Measurements from ENCODE around the gene ARHGAP28. TPM values are rescaled to one million over a fixed set of nuclear protein-coding genes. Genes with fewer than 3 reads are reported as not detected.

The ARHGAP28 gene
- total RNA-seq, 2 experiments from 2014 or later, result not detected

DNA sequence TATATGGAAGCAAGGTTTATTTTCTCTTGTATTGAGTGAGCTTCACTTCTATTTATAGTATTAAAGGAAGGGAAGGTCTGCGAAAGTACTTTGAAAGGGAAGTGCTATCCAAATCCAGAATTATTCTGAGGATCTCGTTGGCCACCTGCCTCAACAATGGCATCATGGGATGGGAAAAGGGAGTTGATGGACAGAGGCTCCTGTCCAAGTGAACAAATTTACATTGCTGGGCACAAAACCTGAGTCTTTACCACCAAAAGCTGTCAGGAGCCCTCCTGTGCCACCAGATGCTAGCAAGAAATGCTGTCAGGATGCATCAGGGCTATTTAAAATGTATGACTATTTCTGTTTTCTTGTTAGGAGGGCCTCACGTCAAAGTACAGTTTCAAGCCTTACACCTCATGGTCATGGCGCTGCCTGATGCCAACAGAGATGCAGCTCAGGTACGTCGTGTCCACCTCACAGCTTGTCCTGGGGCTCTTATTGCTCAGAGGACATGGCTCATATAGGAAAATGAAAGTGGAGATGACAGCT is 157.3 kb downstream of the ARHGAP28 start:
- CTCF ChIA-PET, result interaction anchor here (0.7 to 1.1 kb wide), 2 partner anchors 23 to 344 kb away, joined by 3 to 4 read pairs; no protein-coding TSS in a partner anchor
- no peak overlapping the region for H3K27ac Mint-ChIP-seq
- intact Hi-C loops (cut with micrococcal nuclease), result no loop called here
- H3K9me3 Mint-ChIP-seq, result no peaks in the 10 kb centered on the region
- no peaks in the 10 kb centered on the region for H3K4me1 Mint-ChIP-seq (ENCODE audit: low read depth)
- no peak for DNase-seq
- H3K27me3 Mint-ChIP-seq, result no peaks in the 10 kb centered on the region
- POLR2A ChIA-PET, result no interaction called here
- no peak overlapping the region for H3K4me3 Mint-ChIP-seq
- H3K36me3 Mint-ChIP-seq, result no peaks in the 10 kb centered on the region

DNA sequence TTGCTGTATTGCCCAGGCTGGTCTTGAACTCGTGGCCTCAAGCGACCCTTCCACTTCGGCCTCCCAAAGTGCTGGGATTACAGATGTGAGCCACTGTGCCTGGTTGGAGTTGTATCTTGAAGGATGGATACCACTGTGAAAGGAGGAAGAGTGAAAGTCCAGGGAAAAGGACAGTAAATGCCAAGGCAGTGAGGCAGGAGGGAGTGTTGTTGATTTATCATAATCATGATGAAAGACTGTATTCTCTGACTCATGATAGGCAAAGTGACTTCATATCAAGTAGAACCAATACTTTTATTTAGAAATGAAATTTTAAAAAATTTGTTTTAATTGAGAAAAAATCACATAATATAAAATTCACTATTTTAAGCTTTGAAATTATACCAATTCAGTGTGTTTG is 162.3 kb downstream of the ARHGAP28 start:
- intact Hi-C loops (cut with micrococcal nuclease), result no loop called here
- no peak overlapping the region for H3K4me3 Mint-ChIP-seq
- ChIA-PET POLR2A (no interaction called here), CTCF (no interaction called here)
- H3K27me3 Mint-ChIP-seq, result no peaks in the 10 kb centered on the region
- no peaks in the 10 kb centered on the region for H3K36me3 Mint-ChIP-seq
- no peaks in the 10 kb centered on the region for H3K4me1 Mint-ChIP-seq (ENCODE audit: low read depth)
- DNase-seq, result no peak
- no peak overlapping the region for H3K27ac Mint-ChIP-seq
- peaks cover 2% of the 10 kb centered on the region for H3K9me3 Mint-ChIP-seq

DNA sequence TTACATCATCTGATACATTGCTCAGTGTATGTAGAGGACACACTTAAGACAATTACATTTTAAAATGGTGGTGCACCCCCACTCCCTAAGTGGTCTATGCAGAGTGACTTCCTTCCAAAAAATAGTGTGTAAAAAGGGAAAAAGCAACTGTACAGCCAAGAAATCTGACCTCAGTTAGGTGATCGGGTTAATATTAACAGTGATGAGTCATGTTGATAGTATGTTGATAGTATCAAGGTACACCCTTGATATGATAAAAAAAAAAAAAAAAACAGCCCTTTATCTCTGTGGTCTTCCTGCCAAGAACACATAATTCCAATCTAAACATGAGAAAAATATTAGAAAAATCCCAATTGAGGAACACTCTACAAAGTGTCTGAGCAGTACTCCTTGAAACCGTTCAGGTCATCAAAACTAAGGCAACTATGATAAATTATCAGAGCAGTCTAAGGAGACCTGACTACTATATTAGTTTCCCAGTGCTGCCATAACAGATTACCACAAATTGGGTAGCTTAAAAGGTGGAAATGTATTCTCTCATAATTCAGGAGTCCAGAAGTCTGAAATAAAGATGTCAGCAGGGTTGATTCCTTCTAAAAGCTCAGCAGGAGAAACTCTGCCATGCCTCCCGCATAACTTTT is 171.9 kb downstream of the ARHGAP28 start:
- intact Hi-C loops (cut with micrococcal nuclease), result no loop called here
- Mint-ChIP-seq H3K4me3 (no peak overlapping the region), H3K27ac (no peak overlapping the region), H3K4me1 (ENCODE audit: low read depth) (no peaks in the 10 kb centered on the region), H3K9me3 (peaks cover 17% of the 10 kb centered on the region), H3K36me3 (peaks cover 3% of the 10 kb centered on the region), H3K27me3 (no peaks in the 10 kb centered on the region)
- ChIA-PET POLR2A (no interaction called here), CTCF (no interaction called here)
- no peak for DNase-seq

DNA sequence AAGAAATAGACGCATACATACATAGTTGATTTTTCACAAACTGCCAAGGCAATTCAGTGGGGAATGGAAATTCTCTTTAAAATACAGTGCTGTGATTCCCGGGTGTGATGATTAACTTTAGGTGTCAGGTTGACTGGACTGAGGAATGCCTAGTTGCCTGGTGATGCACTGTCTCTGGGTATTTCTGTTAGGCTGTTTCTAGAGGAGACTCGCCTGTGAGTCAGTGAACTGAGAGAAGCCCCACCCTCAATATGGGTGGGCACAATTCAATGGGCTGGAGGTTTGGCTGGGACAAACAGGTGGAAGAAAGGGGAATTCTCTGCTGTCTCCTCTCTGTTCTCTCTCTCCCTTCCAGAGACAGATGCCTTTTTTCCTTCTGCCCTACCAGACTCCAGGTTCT is 187.6 kb downstream of the ARHGAP28 start:
- intact Hi-C loops (cut with micrococcal nuclease), result no loop called here
- H3K4me1 Mint-ChIP-seq (ENCODE audit: low read depth), result no peaks in the 10 kb centered on the region

DNA sequence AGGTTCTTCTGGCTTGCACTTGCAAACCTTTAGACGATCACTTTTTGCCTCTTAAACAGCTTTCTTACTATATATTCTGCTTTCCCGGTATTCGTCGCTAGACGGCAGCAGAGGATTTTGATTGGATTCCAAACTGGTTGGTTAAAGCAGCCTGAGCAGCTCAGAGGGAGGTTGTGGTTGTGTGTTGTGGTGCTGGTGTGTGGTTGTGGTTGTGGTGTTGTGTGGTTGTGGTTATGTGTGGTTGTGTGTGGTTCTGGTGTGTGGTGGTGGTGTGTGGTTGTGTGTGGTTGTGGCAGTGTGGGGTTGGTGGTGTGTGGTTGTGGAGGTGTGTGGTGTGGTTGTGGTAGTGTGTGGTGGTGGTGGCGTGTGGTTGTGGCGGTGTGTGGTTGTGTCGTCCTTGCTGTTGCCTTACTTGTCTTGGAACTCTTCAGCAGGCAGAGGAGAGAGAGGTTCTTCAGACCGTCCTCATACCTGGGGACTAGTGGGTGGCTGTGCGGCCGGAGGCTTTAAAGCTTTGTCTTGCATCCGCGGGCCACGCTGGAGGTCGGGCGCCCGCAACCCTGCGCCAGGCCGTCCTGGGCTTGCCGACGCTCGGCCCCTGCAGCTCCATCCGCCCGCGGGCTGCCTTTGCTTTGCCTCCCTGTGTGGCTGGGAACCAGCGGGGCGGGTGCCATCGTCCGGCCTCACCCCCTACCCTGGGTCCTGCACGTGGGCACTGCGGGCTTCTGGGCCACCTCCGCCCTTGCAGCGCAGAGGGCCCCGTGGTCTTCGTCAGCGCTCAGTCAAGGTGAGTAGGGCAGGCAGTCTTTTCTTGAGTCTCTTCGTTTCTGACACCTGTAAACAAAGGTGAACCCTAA is 190.8 kb downstream of the ARHGAP28 start:
- Mint-ChIP-seq H3K4me1 (ENCODE audit: low read depth) (no peaks in the 10 kb centered on the region), H3K27me3 (no peaks in the 10 kb centered on the region), H3K27ac (no peak overlapping the region), H3K9me3 (peaks cover 8% of the 10 kb centered on the region), H3K36me3 (no peaks in the 10 kb centered on the region), H3K4me3 (peak overlapping the region; percentile 10)
- CTCF ChIA-PET, result interaction anchor here (0.7 to 1.1 kb wide), 2 partner anchors 16 to 57 kb away, joined by 3 to 4 read pairs; no protein-coding TSS in a partner anchor
- POLR2A ChIA-PET, result no interaction called here
- intact Hi-C loops (cut with micrococcal nuclease), result no loop called here
- peak; percentile 23 for DNase-seq

More for the DNA sequence above, 187.6 kb downstream of the ARHGAP28 start:
- Mint-ChIP-seq H3K9me3 (peaks cover 8% of the 10 kb centered on the region), H3K36me3 (no peaks in the 10 kb centered on the region), H3K4me3 (no peak overlapping the region), H3K27ac (no peak overlapping the region), H3K27me3 (no peaks in the 10 kb centered on the region)
- CTCF ChIA-PET, result no interaction called here
- POLR2A ChIA-PET, result no interaction called here
- DNase-seq, result no peak

DNA sequence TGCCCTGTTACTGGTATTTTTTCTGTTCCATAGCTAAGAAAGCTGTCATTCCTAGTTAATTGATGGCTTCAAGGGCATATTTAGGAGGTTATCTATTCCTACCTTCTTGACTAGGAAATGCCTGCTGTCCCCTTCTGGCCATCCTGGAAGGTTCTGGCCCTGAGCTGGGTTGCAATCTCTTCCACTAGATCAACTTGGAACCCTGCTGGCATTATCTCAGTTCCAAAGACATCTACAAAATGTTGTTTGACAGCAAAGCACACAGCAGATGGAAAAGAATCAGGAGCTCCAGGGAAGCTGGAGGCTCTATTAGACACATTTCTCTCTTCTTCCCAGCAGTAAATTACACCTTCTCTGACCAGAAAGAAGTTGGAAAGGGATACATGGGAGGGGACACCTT is 192.1 kb downstream of the ARHGAP28 start:
- peaks cover 8% of the 10 kb centered on the region for H3K9me3 Mint-ChIP-seq
- CTCF ChIA-PET, result no interaction called here
- POLR2A ChIA-PET, result no interaction called here

DNA sequence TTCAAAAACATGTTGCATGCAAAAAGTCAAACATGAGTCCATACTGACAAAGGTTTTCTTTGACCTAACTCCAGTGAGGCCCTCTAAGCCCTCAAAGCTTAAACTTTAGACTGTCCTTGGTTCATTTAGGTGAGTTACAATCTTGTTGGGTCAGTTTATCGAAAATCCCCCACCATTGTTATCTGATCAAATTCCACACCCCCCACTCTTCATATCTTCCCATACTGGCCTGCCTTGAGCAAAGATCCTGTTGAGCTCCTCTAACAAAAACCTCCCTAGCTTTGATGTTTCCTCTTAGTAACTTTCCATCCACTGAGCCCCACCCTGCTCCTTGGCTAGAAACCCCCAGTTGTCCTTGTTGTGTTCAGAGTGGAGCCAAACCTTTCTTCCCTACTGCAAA is 193.7 kb downstream of the ARHGAP28 start:
- Mint-ChIP-seq H3K27me3 (no peaks in the 10 kb centered on the region), H3K27ac (no peak overlapping the region), H3K9me3 (peaks cover 8% of the 10 kb centered on the region), H3K4me3 (no peak overlapping the region), H3K4me1 (ENCODE audit: low read depth) (no peaks in the 10 kb centered on the region), H3K36me3 (no peaks in the 10 kb centered on the region)
- CTCF ChIA-PET, result no interaction called here
- POLR2A ChIA-PET, result no interaction called here
- intact Hi-C loops (cut with micrococcal nuclease), result no loop called here
- DNase-seq, result no peak

More for the DNA sequence above, 192.1 kb downstream of the ARHGAP28 start:
- no peaks in the 10 kb centered on the region for H3K4me1 Mint-ChIP-seq (ENCODE audit: low read depth)
- H3K36me3 Mint-ChIP-seq, result no peaks in the 10 kb centered on the region
- no peak overlapping the region for H3K27ac Mint-ChIP-seq
- intact Hi-C loops (cut with micrococcal nuclease), result no loop called here
- H3K27me3 Mint-ChIP-seq, result no peaks in the 10 kb centered on the region
- no peak for DNase-seq
- no peak overlapping the region for H3K4me3 Mint-ChIP-seq

DNA sequence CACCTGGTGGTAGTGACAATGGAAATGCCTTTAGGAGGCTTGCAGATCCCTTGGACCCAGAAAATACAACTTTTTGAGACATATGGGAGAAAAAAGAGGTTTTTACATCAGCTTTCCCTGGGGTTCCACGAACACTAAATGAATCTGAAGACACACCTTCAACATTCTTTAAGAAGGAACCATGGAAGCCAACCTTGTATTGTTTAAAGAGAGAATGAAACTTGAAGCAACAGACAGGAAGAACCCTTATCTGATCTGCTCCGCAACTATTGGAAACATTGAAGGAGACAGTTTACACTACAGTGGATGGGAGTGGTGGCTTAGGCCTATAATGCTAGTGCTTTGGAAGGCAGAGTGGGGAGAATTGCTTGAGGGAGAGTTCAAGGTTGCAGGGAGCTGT is 197.6 kb downstream of the ARHGAP28 start:
- Mint-ChIP-seq H3K36me3 (no peaks in the 10 kb centered on the region), H3K27ac (no peak overlapping the region), H3K27me3 (no peaks in the 10 kb centered on the region), H3K4me3 (no peak overlapping the region), H3K9me3 (peaks cover 7% of the 10 kb centered on the region), H3K4me1 (ENCODE audit: low read depth) (no peaks in the 10 kb centered on the region)
- intact Hi-C loops (cut with micrococcal nuclease), result no loop called here
- no peak for DNase-seq
- ChIA-PET CTCF (no interaction called here), POLR2A (no interaction called here)

DNA sequence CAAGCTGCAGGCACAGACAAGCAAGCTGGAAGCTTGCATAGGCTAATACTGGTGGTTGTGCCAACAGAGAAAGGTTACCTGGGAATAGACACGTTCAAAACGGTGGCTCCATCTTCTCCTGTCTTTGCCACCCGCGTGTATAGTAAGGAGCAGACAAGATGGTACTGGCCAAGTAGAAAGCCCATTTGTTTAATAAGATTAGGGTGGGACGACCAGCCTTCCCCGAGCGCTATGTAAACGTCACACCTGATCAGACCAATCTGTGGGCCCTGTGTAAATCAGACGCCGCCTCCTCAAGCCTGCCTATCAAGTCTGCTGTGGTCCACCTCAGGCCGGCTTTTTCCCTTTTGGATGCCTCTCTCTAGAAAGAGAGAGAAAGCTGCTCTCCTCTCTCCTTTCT is 198.8 kb downstream of the ARHGAP28 start:
- Mint-ChIP-seq H3K4me1 (ENCODE audit: low read depth) (no peaks in the 10 kb centered on the region), H3K27me3 (no peaks in the 10 kb centered on the region), H3K27ac (no peak overlapping the region), H3K36me3 (no peaks in the 10 kb centered on the region), H3K4me3 (no peak overlapping the region), H3K9me3 (peaks cover 7% of the 10 kb centered on the region)
- POLR2A ChIA-PET, result no interaction called here
- CTCF ChIA-PET, result no interaction called here
- intact Hi-C loops (cut with micrococcal nuclease), result no loop called here
- DNase-seq, result no peak

DNA sequence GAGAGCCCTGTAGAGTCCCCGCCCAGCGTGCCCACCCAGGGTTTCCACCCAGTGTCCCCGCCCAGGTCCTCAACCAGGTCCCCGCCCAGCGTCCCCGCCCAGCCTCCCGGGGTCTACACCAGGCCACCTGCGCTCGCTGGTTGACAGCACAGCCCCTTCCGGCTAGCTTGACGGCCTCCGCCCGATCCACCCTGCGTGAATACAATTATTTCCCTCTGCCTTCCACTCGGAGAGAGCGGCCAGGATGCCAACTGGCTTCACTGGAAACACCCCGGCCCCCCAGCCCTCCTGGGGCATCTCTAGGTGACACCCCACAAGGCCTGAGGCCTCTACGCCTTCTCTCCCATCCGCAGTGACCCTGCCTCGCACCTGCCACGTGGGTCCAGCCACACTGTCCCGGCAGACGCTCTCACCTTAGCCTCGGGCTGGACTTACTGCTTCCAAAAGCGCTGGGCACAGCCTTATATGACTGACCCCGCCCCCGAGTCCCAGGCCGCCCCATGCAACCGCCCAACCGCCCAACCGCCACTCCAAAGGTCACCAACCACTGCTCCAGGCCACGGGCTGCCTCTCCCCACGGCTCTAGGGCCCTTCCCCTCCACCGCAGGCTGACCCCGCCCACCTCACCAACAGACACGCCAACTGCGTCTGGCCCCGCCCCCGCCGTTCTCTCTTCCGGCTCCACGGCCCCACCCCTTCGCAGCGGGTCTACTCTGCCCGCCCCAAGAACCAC is 200.0 kb downstream of the ARHGAP28 start:
- Mint-ChIP-seq H3K36me3 (no peaks in the 10 kb centered on the region), H3K4me1 (ENCODE audit: low read depth) (no peaks in the 10 kb centered on the region), H3K4me3 (no peak overlapping the region), H3K27me3 (no peaks in the 10 kb centered on the region), H3K9me3 (peaks cover 7% of the 10 kb centered on the region), H3K27ac (no peak overlapping the region)
- DNase-seq, result no peak
- intact Hi-C loops (cut with micrococcal nuclease), result no loop called here
- POLR2A ChIA-PET, result no interaction called here
- CTCF ChIA-PET, result no interaction called here

DNA sequence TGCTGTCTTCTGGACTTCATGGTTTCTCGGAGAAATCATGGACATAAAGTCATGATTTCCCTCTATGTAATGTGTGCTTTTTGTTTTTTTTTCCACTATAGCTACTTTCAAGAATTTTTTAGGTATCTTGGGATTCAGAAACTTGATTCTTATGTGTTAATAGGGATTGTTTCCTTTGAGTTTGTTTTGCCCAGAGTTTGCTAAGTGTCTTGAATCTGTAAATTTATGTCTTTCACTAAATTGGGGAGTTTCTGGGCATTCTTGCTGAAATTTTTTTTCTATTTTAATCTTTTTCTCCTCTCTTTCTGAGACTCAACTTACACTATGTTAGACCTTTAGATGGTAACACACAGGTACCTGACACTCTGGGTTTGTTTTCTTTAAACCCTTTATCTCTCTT is 205.3 kb downstream of the ARHGAP28 start:
- H3K4me3 Mint-ChIP-seq, result no peak overlapping the region
- intact Hi-C loops (cut with micrococcal nuclease), result no loop called here
- ChIA-PET POLR2A (no interaction called here), CTCF (no interaction called here)
- peaks cover 5% of the 10 kb centered on the region for H3K9me3 Mint-ChIP-seq
- H3K27me3 Mint-ChIP-seq, result peaks cover 2% of the 10 kb centered on the region
- no peak for DNase-seq
- no peaks in the 10 kb centered on the region for H3K36me3 Mint-ChIP-seq
- H3K27ac Mint-ChIP-seq, result no peak overlapping the region
- H3K4me1 Mint-ChIP-seq (ENCODE audit: low read depth), result no peaks in the 10 kb centered on the region

DNA sequence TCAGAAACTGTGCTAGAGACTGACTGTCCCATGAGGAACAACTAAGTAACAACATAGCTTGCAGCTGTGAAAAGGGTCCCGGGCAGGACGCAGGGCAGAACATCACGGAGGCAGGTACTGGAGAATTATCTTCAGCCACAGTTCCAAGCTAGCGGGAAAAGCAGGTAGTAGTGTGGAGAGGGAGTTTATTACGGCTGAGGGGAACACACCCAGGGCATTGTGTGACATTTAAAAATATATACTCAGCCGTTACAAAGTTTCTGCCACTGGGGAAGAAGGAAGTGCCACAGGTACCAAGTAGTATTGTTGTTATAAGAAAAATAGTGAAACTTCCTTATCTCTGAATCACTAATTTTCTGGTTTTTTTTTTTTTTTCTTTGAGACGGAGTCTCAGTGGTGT is 208.5 kb downstream of the ARHGAP28 start:
- intact Hi-C loops (cut with micrococcal nuclease), result no loop called here
- POLR2A ChIA-PET, result no interaction called here
- Mint-ChIP-seq H3K4me1 (ENCODE audit: low read depth) (no peaks in the 10 kb centered on the region), H3K36me3 (no peaks in the 10 kb centered on the region), H3K9me3 (peaks cover 1% of the 10 kb centered on the region), H3K27ac (no peak overlapping the region), H3K27me3 (peaks cover 2% of the 10 kb centered on the region), H3K4me3 (no peak overlapping the region)
- DNase-seq, result no peak
- CTCF ChIA-PET, result no interaction called here
